Pancreas (tissue), 10 donors: ENCODE data around the gene TSHR. TPM values are rescaled to one million over a fixed set of nuclear protein-coding genes. Genes with fewer than 3 reads are reported as not detected.

Source experiments
- ATAC-seq, 4 donors: fragments of 200-7000 bp; cut with Tn5 transposase; one replicate each; pipeline versions ENCODE4 v1.8.0 to v1.9.1; 2020; ENCODE audit warnings: mild to moderate bottlenecking in 4 of 4, moderate library complexity in 4 of 4
- DNase-seq, 6 donors: peaks; one replicate each; pipeline ENCODE4 v3.0.0-alpha.2; 2020
- FAIRE-seq: peaks from 2 replicates; lab custom pipeline; 2012; peaks lifted over from hg19 to GRCh38; lab: Jason Lieb, UNC
- H3K27ac ChIP-seq, 4 donors: fragments of 200-600 bp; sonication (generic); 1 replicate in 3 of 4; 2 replicates in 1 of 4; pipeline versions ENCODE4 v1.5.0 to v1.8.0; 2020
- H3K27me3 ChIP-seq, 4 donors: fragments of 200-600 bp; one replicate each; pipeline ENCODE4 v1.8.0; 2021
- H3K36me3 ChIP-seq, 3 donors: fragments of 200-600 bp; sonication (generic) in 1 of 3; one replicate each; pipeline versions ENCODE4 v1.5.0 to v1.8.0; 2020 to 2021
- H3K4me1 ChIP-seq, 3 donors: fragments of 200-600 bp; one replicate each; pipeline ENCODE4 v1.8.0; 2021
- H3K4me3 ChIP-seq, 4 donors: fragments of 200-600 bp; sonication (generic) in 2 of 4; one replicate each; pipeline versions ENCODE4 v1.5.0 to v1.8.0; 2020 to 2021
- H3K9me3 ChIP-seq, 4 donors: fragments of 200-600 bp; one replicate each; pipeline ENCODE4 v1.8.0; 2021
- WGBS, 2 donors: extraction: QIAGEN DNeasy Blood & Tissue Kit; methylation state at CpG; one replicate each; pipeline ENCODE4 v1.1.7; 2013; 5-methylcytosine and 5-hydroxymethylcytosine counted together
- intact Hi-C, 3 donors: fragments of 100-400 bp; cut with DNase I; formaldehyde crosslinking; loops; one replicate each; pipeline versions ENCODE4 v1.11.1 to v1.14.2; 2022
- polyA plus RNA-seq, 2 donors: library from polyadenylated mRNA; stranded (reverse); fragments of 200-250 nt; gene quantifications; one replicate each; pipeline ENCODE4 v1.2.3, GENCODE V29; 2013
- total RNA-seq, 6 donors: library from RNA; stranded (reverse); fragmentation: NEBNext Ultra II Directional in 4 of 6; extraction: Animal tissue kit (Norgen Biotek cat#: 25700) in 4 of 6; gene quantifications; one replicate each; pipeline versions ENCODE4 v1.2.1 to v1.2.4, GENCODE V29; 2021 to 2023
- TF ChIP-seq, protein P1 (sequence below), 4 donors: fragments of 200-600 bp; sonication (generic) in 3 of 4; IDR thresholded peaks; one replicate each; pipeline versions ENCODE4 v1.5.0 to v1.8.0; 2021; ENCODE audit warnings: antibody characterized with exemption in 4 of 4
- donor health status: healthy with polysubstance abuse.
- donor health status: DM: no; HTN: no; CAD: no; lungs with moderate emphysema.
- donor health status: DM: no; HTN: no; CAD: no.
- donor health status: control.
- donor health status: control.
- donor health status: Bipolar disorder and iron deficiency.
- donor health status: DM: yes; HTN: yes; CAD: no.
- donor health status: DM: no; HTN: no; CAD: no.
- donor health status: DM: no; HTN: no; CAD: no.
- donor health status: DM: yes; HTN: yes; CAD: no.

Gene TSHR
- total and polyA plus RNA-seq, 8 donors = 0.22 to 0.41 (median 0.29) TPM; not detected in 4

GRCh38 chr14:80954687-80955299 is 628 bp upstream of the TSHR start:
- peak; percentile 90 to 98 (median 96) for ATAC-seq
- peak; percentile 62 to 88 (median 78) for DNase-seq
- Histone ChIP-seq H3K9me3 (no peaks in the 10 kb centered on the region), H3K4me1 (no peaks in the 10 kb centered on the region), H3K27me3 (no peaks in the 10 kb centered on the region), H3K27ac (no peak overlapping the region), H3K36me3 (no peaks in the 10 kb centered on the region), H3K4me3 (peak overlapping the region; percentile 27 to 60 (median 36))
- FAIRE-seq = peak; percentile 77
- 0 to 1% methylated on average over 29 of the region's 29 CpGs for WGBS, 2 donors
- intact Hi-C loops = no loop called here
- TF ChIP-seq, protein P1, sequence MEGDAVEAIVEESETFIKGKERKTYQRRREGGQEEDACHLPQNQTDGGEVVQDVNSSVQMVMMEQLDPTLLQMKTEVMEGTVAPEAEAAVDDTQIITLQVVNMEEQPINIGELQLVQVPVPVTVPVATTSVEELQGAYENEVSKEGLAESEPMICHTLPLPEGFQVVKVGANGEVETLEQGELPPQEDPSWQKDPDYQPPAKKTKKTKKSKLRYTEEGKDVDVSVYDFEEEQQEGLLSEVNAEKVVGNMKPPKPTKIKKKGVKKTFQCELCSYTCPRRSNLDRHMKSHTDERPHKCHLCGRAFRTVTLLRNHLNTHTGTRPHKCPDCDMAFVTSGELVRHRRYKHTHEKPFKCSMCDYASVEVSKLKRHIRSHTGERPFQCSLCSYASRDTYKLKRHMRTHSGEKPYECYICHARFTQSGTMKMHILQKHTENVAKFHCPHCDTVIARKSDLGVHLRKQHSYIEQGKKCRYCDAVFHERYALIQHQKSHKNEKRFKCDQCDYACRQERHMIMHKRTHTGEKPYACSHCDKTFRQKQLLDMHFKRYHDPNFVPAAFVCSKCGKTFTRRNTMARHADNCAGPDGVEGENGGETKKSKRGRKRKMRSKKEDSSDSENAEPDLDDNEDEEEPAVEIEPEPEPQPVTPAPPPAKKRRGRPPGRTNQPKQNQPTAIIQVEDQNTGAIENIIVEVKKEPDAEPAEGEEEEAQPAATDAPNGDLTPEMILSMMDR (IDR thresholded peaks at IDR 0.05) = peak; percentile 36 to 66 (median 62)

GRCh38 chr14:80956102-80956501 is 681 bp downstream of the TSHR start:
- 72 to 83% methylated on average over 2 of the region's 2 CpGs for WGBS, 2 donors
- intact Hi-C loops = no loop called here
- no peaks in the 10 kb centered on the region for H3K9me3 ChIP-seq
- H3K4me1 ChIP-seq = no peaks in the 10 kb centered on the region
- H3K27me3 ChIP-seq = no peaks in the 10 kb centered on the region
- no peak overlapping the region for H3K27ac ChIP-seq
- FAIRE-seq (no peak), DNase-seq (no peak), ATAC-seq (no peak)
- no peaks in the 10 kb centered on the region for H3K36me3 ChIP-seq
- no peak overlapping the region for H3K4me3 ChIP-seq
- TF ChIP-seq, protein P1 (IDR thresholded peaks at IDR 0.05) = no peak

DNA sequence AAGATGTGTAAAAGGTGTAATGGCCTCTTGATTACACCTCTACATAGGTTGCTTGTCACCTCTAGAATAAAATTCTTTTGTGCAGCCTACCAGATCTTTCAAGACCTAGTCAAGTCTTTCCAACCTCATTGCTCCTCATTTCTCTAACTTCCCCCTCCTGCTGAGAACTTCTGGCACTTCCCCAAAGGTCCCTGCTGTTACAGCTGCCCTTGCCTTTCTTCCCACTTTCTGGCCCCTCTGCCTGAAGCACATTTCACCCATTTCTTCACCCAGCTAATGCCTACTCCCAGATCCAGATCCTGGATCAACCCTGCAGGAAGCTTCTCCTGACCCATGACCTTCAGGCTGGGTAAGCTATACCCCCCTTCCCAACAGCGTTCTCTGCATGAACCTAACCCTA is 1.5 kb downstream of the TSHR start:
- intact Hi-C loops = no loop called here

GRCh38 chr14:80957613-80958012 is 2.2 kb downstream of the TSHR start:
- Histone ChIP-seq H3K4me1 (no peaks in the 10 kb centered on the region), H3K27ac (no peak overlapping the region), H3K4me3 (no peak overlapping the region), H3K36me3 (no peaks in the 10 kb centered on the region), H3K9me3 (no peaks in the 10 kb centered on the region), H3K27me3 (no peaks in the 10 kb centered on the region)
- FAIRE-seq (no peak), DNase-seq (no peak), ATAC-seq (no peak)
- 54 to 75% methylated on average over 2 of the region's 2 CpGs for WGBS, 2 donors
- intact Hi-C loops = no loop called here
- TF ChIP-seq, protein P1 (IDR thresholded peaks at IDR 0.05) = no peak

More for the DNA sequence above, 1.5 kb downstream of the TSHR start:
- ATAC-seq (no peak), DNase-seq (no peak), FAIRE-seq (no peak)
- no peak overlapping the region for H3K4me3 ChIP-seq
- H3K36me3 ChIP-seq = no peaks in the 10 kb centered on the region
- H3K27me3 ChIP-seq = no peaks in the 10 kb centered on the region
- H3K9me3 ChIP-seq = no peaks in the 10 kb centered on the region
- TF ChIP-seq, protein P1 (IDR thresholded peaks at IDR 0.05) = no peak
- no peaks in the 10 kb centered on the region for H3K4me1 ChIP-seq
- no peak overlapping the region for H3K27ac ChIP-seq
- 60 to 73% methylated on average over 1 of the region's 1 CpG for WGBS, 2 donors

- no peak for ATAC-seq
- DNase-seq = no peak
- no peak for FAIRE-seq
- TF ChIP-seq, protein P1 (IDR thresholded peaks at IDR 0.05) = no peak
- no peak overlapping the region for H3K4me3 ChIP-seq
- 56 to 60% methylated on average over 2 of the region's 2 CpGs for WGBS, 2 donors
- no peak overlapping the region for H3K27ac ChIP-seq
- H3K27me3 ChIP-seq = no peaks in the 10 kb centered on the region
- no peaks in the 10 kb centered on the region for H3K36me3 ChIP-seq
- intact Hi-C loops = no loop called here
- H3K9me3 ChIP-seq = no peaks in the 10 kb centered on the region
- H3K4me1 ChIP-seq = no peaks in the 10 kb centered on the region
Measured at GRCh38 chr14:80958226-80958625, 2.8 kb downstream of the TSHR start.
